ENCODE data around the gene RAPGEF3. TPM values are rescaled to one million over a fixed set of nuclear protein-coding genes. Genes with fewer than 3 reads are reported as not detected.

The RAPGEF3 gene
- total and polyA plus RNA-seq, 2 donors from 2014 or later, result 84.3 to 179 TPM

GRCh38 chr12:47798382-47798948, 39.8 kb upstream of the RAPGEF3 start:
- intact Hi-C loops (cut with DNase I), result no loop called here
- H3K27me3 ChIP-seq (ENCODE audit: control insufficient read depth, insufficient read depth, low read length), result no peaks in the 10 kb centered on the region
- DNase-seq, result peak in 2 of 5 donors; percentile 67 to 74

GRCh38 chr12:47797441-47797840, 38.8 kb upstream of the RAPGEF3 start:
- H3K27me3 ChIP-seq (ENCODE audit: control insufficient read depth, insufficient read depth, low read length), result no peaks in the 10 kb centered on the region
- no peaks in the 10 kb centered on the region for H3K9me3 ChIP-seq (ENCODE audit: control insufficient read depth in 2 of 3, insufficient read depth in 1 of 3, low read length in 3 of 3)
- H3K36me3 ChIP-seq (ENCODE audit: control insufficient read depth in 2 of 3, insufficient read depth in 3 of 3, low read length in 3 of 3), result peaks cover 2 to 17% (median 15%) of the 10 kb centered on the region in 3 donors
- H3K9ac ChIP-seq (ENCODE audit: low read length in 3 of 3), result no peak overlapping the region
- DNase-seq, result peak in 3 of 5 donors; percentile 58 to 69 (median 63)
- peak; percentile 57 for TF ChIP-seq CTCF (IDR thresholded peaks at IDR 0.05; ENCODE audit: borderline replicate concordance, extremely low read depth, insufficient read depth)
- no peak overlapping the region for H3K4me3 ChIP-seq (ENCODE audit: low read length in 3 of 3)
- H3K27ac ChIP-seq (ENCODE audit: low read depth in 2 of 2, low read length in 2 of 2), result no peak overlapping the region
- no peak for FAIRE-seq
- peaks cover 0 to 34% (median 6%) of the 10 kb centered on the region in 3 donors for H3K4me1 ChIP-seq (ENCODE audit: control insufficient read depth in 2 of 3, insufficient read depth in 2 of 3, low read depth in 1 of 3, low read length in 3 of 3)
- intact Hi-C loops (cut with DNase I), result no loop called here

More at GRCh38 chr12:47798382-47798948, 39.8 kb upstream of the RAPGEF3 start:
- H3K9ac ChIP-seq (ENCODE audit: low read length in 3 of 3), result no peak overlapping the region
- FAIRE-seq, result no peak
- no peak overlapping the region for H3K4me3 ChIP-seq (ENCODE audit: low read length in 3 of 3)
- H3K27ac ChIP-seq (ENCODE audit: low read depth in 2 of 2, low read length in 2 of 2), result no peak overlapping the region
- no peak for TF ChIP-seq CTCF (IDR thresholded peaks at IDR 0.05; ENCODE audit: borderline replicate concordance, extremely low read depth, insufficient read depth)
- H3K9me3 ChIP-seq (ENCODE audit: control insufficient read depth in 2 of 3, insufficient read depth in 1 of 3, low read length in 3 of 3), result no peaks in the 10 kb centered on the region
- peaks cover 2 to 15% (median 13%) of the 10 kb centered on the region in 3 donors for H3K36me3 ChIP-seq (ENCODE audit: control insufficient read depth in 2 of 3, insufficient read depth in 3 of 3, low read length in 3 of 3)
- H3K4me1 ChIP-seq (ENCODE audit: control insufficient read depth in 2 of 3, insufficient read depth in 2 of 3, low read depth in 1 of 3, low read length in 3 of 3), result peaks cover 0 to 44% (median 11%) of the 10 kb centered on the region in 3 donors

GRCh38 chr12:47795814-47796411, 37.2 kb upstream of the RAPGEF3 start:
- no peak for TF ChIP-seq CTCF (IDR thresholded peaks at IDR 0.05; ENCODE audit: borderline replicate concordance, extremely low read depth, insufficient read depth)
- H3K9ac ChIP-seq (ENCODE audit: low read length in 3 of 3), result no peak overlapping the region
- no peak overlapping the region for H3K27ac ChIP-seq (ENCODE audit: low read depth in 2 of 2, low read length in 2 of 2)
- DNase-seq, result no peak
- no peaks in the 10 kb centered on the region for H3K9me3 ChIP-seq (ENCODE audit: control insufficient read depth in 2 of 3, insufficient read depth in 1 of 3, low read length in 3 of 3)
- no peaks in the 10 kb centered on the region for H3K27me3 ChIP-seq (ENCODE audit: control insufficient read depth, insufficient read depth, low read length)
- no peak overlapping the region for H3K4me3 ChIP-seq (ENCODE audit: low read length in 3 of 3)
- H3K36me3 ChIP-seq (ENCODE audit: control insufficient read depth in 2 of 3, insufficient read depth in 3 of 3, low read length in 3 of 3), result peaks cover 2 to 26% (median 19%) of the 10 kb centered on the region in 3 donors
- H3K4me1 ChIP-seq (ENCODE audit: control insufficient read depth in 2 of 3, insufficient read depth in 2 of 3, low read depth in 1 of 3, low read length in 3 of 3), result peaks cover 0 to 19% (median 0%) of the 10 kb centered on the region in 3 donors
- intact Hi-C loops (cut with DNase I), result no loop called here
- no peak for FAIRE-seq

Measured in kidney (tissue), 14 donors.